Activated T-helper 1 cell treated with anti-CD3 and anti-CD28 coated beads, Interleukin-2, amount 50 U/mL, for 16 hours (primary cell): Measurements from ENCODE around the gene PLEKHN1.
"Not testable (repeated sequence)": the region's sequence is repeated elsewhere in the genome, so short reads cannot be mapped to it uniquely, and the experiment has no call there.

Source experiments
- DNase-seq, 2 donors: peaks; one replicate each; pipeline ENCODE4 v3.0.0-alpha.2; 2020; ENCODE audit warnings: low read depth in 1 of 2, low spot score in 1 of 2

The PLEKHN1 gene

DNA sequence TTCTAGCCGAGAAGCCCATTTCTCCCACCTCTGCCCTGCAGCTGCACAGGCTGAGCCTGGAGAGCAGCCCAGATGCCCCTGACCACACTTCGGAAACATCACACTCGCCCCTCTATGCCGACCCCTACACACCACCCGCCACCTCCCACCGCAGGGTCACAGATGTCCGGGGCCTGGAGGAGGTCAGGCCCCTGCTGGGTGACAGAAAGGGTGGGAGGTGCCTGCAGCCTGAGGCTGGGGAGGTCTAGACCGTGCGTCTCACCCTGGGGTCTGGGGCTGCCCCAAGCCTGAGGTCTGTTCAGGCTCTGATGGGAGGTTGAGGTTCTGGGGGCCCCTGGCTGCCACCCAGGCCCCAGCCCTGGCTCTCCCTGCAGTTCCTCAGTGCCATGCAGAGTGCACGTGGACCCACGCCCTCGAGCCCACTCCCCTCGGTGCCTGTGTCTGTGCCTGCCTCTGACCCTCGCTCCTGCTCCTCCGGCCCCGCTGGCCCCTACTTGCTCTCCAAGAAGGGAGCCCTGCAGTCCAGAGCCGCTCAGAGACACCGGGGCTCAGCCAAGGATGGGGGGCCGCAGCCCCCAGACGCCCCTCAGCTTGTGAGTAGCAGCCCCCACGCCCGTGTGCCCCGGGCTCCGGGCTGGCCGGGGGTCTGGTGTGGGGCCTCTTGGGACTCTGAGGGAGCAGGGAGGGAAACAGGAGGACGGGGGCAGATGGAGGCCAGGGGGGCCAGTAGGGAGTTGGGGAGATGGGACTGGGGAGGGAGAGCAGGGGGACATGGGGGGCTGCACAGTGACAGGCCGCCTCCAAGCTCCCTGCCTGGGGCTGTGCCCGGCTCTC lies 7.4 kb downstream of the PLEKHN1 start:
- DNase-seq: no peak

DNA sequence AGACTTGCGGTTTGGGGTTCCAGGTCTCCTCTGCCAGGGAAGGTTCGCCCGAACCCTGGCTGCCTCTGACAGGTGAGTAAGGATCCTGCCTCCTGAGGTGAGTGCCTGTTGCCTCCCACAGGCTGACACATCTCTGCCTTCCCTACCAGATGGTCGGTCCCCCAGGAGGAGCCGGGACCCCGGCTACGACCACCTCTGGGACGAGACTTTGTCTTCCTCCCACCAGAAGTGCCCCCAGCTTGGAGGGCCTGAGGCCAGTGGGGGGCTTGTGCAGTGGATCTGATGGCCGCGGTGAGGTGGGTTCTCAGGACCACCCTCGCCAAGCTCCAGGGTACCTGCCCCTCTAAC lies 8.0 kb downstream of the PLEKHN1 start:
- no peak for DNase-seq

DNA sequence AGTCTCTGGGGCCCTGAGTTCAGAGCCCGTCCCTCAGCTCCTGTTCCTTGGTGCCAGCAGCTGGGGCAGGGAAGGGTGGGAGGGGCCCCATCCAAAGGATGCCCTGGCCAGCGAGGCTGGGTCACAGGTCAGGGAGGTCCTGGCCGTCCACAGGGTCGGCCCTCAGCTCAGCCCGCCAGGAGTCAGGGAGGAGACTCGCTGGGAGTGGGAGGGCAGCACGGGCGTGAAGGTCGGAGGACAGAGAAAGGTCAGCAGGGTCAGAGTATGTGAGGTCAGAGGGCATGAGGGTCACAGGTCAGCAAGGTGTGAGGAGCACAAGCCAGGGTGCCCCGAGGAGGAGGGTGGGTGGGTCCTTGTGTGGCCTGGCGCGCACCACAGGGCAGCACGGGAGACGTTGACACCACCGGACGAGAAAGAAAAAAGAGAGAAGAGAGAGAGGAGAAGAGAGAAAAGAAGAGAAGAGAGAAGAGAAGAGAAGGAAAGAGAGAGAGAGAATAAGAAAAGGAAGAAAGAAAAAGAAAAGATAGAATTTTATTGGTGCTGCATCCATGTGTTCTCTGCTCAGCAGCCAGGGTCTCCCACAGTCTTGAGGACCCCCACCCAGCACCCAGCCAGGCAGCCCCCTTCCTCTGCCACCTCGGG lies 8.5 kb downstream of the PLEKHN1 start:
- no peak for DNase-seq

DNA sequence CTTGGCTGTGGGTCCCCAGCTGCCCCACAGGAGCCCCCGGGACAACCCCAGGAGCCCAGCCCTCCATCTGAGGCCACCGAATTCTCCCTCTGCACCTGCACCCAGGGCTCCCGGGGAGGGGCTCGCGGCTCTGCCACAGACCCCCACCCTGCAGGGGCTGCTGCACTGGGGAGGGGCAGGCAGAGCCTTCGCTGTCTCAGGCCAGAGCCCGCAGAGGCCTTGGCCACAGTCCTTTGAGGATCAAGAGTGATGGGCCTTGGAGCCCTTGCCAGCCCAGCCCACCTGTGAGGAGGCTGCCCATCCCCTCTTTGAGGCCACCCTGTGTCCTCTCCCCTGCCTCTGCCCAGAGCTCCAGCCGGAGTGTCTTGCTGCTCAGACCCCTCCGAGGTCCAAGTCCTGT lies 9.1 kb downstream of the PLEKHN1 start:
- DNase-seq: no peak

GRCh38 chr1:975896-976683 lies 9.8 kb downstream of the PLEKHN1 start:
- peak; percentile 30 to 44 for DNase-seq

GRCh38 chr1:976791-977190 lies 10.5 kb downstream of the PLEKHN1 start:
- DNase-seq: not testable (repeated sequence)

DNA sequence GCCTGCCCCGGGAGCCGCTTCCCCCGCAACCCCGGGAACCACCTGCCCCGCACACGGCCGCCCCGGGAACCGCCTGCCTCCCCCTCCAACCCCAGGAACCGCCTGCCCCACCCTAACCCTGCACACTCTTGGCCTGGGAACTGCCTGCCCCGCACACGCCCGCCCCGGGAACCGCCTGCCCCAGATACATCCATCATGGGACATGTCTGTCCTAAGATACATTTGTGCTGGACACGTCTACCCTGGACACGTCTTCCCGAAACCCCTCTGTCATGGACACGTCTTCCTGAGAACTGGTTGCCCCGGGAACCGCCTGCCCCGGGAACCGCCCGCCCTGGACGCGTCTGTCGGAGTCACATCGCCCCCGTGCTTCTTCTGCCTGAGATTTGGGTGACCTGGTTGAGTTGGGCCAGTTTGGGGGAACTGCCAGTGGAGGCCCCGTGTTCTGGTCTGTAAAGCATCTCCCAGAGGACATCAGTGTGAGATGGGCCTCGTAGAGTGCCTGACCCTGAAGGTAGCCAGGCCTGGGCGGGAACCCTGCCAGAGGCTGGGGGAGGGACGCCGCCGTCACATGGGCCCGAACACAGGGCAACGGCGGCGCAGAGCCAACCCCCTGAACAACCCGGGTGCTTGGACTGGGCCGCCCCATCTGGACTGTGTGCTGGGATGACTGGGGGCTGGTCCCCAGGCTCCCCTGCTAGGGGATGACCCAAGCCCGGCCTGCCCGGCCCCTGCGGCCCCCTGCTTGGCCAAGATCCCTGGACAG lies 12.0 kb downstream of the PLEKHN1 start:
- no peak for DNase-seq

- no peak for DNase-seq
Observed at GRCh38 chr1:978835-979743, 12.8 kb downstream of the PLEKHN1 start.

DNA sequence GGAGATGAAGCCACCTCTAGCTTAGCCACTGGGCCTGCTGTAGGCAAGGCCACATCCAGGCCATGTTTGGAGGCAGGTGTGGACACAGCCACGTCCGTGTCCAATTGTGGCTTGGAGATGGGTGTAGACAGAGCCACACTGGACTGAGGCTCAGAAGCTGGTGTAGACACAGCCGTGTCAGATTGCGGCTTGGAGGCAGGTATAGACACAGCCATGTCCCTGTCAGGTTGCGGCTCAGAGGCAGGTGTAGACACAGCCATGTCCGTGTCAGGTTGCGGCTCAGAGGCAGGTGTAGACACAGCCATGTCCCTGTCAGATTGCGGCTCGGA lies 13.4 kb downstream of the PLEKHN1 start:
- DNase-seq: no peak

DNA sequence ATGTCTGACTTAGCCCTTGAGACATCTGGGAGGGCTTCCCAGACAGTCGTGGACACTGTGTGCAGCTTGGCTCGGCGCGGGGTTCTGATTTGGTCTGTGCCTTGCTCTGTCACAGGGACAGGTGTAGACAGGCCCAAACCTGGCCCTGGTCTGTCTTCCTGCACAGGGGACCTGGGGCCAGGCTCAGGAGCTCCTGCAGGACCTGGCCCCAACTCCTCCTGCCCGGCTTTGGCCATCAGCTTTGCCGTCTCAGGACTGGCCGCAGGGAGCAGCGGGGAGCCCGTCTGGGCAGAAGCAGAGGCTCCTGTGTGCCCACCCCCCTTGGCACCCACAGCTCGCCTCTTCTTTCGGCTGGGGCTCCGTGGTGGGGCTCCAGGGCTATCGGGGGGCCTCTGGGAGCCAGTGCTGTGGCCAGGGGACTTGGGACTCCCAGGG lies 13.9 kb downstream of the PLEKHN1 start:
- no peak for DNase-seq

DNA sequence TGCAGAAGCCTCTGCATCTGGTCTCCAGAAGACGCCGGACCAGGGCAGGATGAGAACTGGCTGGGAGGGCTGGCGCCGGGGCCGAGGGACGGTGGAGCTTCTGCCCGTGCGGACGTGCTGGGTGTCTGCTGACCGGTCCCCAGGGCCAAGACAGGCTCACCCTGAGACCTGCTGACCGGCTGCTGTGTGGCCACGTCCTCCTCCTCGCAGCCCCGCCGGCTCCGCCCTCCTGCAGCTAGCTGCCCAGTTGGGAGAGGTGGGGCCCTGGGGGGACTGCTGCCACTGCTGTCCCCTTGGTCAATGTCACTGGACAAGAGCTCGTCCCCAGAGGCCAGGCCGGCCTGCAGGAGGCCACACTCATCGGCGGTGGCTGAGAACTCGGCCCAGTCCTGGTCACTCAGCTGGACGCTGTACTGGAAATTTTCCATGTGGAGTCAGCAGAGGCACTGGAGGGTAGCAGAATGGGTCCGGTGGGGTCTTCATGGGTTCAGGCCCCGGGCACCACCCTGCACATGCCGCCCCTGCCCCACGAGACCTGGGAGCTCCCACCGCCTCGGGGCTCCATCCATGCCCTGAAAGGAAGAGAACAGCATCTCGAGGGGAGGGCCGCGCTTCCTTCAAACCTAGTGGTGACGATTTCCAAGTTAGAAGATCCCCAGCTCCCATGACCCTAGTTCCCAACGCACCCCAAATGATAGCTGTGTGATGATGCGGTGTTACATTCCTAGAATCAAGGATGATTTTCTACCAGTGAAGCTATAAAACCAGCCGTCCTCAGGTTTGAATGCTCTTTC lies 14.5 kb downstream of the PLEKHN1 start:
- DNase-seq: no peak

GRCh38 chr1:981491-981954 lies 15.2 kb downstream of the PLEKHN1 start:
- DNase-seq: no peak

DNA sequence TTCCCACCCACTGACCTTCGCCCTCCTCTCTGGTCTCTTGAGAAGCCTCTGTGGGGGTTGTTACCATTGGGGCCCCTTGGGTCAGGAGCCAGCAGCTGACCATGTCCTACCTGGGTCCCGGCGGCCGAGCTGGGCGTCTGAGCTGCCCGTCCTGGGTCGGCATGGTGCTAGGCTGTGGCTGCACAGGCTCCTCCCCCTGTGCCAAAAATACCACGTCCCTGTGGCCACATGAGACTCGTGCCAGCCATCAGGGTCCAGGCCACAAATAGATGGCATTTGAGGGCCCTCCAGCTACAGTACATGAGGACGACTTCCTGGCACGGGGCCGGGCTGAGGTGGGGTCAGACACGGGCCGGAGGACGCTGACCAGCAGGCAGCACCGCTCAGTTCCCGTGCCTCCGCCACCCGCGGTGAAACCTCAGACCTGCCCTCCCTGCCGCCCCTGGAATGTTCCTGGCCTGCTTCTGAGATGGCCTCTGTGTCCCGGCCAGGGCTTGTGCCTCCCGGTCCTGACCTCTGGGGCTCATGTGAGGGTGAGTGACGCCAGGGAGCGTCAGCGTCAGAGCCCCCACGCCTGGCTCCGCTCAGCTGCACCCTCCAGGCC lies 15.8 kb downstream of the PLEKHN1 start, which contains the start of gene PERM1:
Gene PERM1, minus strand, starts transcription at position 139 of the 604 bp plus-strand sequence. CDS start 1,064 bp downstream, outside the sequence.
- no peak for DNase-seq

GRCh38 chr1:982765-983436 lies 16.6 kb downstream of the PLEKHN1 start:
- DNase-seq: no peak

GRCh38 chr1:983798-984475 lies 17.7 kb downstream of the PLEKHN1 start:
- DNase-seq: peak; percentile 40 to 42

DNA sequence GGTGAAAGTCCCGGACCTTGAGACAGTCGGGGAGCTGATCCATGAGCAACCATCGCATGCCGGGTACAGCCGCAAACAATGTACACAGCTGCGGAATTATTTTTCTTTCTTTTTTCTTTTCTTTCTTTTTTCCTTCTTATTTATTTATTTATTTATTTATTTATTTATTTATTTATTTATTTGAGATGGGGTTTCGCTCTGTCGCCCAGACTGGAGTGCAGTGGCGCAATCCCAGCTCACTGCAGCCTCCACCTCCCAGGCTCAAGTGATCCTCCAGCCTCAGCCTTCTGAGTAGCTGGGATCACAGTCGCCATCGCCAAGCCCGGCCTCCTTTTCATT lies 18.2 kb downstream of the PLEKHN1 start:
- DNase-seq: no peak

GRCh38 chr1:985126-985525 lies 18.8 kb downstream of the PLEKHN1 start:
- no peak for DNase-seq

GRCh38 chr1:988061-988460 lies 21.8 kb downstream of the PLEKHN1 start:
- DNase-seq: not testable (repeated sequence)
